ENCODE measurements around the gene TNFRSF1B. TPM values are rescaled to one million over a fixed set of nuclear protein-coding genes. Genes with fewer than 3 reads are reported as not detected.

TNFRSF1B gene
- total RNA-seq, result 100 to 1,000 TPM in 1 of 6 donors, 10 to 100 TPM in 5; 28.3 to 113 (median 58.5) TPM

- peak; percentile 87 to 91 for TF ChIP-seq POLR2AphosphoS5 (IDR thresholded peaks at IDR 0.05)
- TF ChIP-seq EP300 (IDR thresholded peaks at IDR 0.05), result no peak
- TF ChIP-seq POLR2A (IDR thresholded peaks at IDR 0.05), result peak in 3 of 4 donors; percentile 80 to 99 (median 89)
- peak in 1 of 6 experiments; percentile 33 for TF ChIP-seq CTCF (IDR thresholded peaks at IDR 0.05)
- H3K27me3 ChIP-seq, result no peaks in the 10 kb centered on the region
- DNase-seq (peak; percentile 87 to 95), ATAC-seq (ENCODE audit: low FRiP score in 2 of 2) (peak; percentile 44 to 91)
- WGBS, 2 donors, result 1% methylated on average over 10 to 35 of the region's 79 CpGs
- peak within 1 kb of the TSS; percentile 91 to 98 (median 91) for H3K27ac ChIP-seq
- H3K36me3 ChIP-seq, result no peaks in the 10 kb centered on the region
- peaks cover 35 to 67% (median 54%) of the 10 kb centered on the region in 4 donors for H3K4me1 ChIP-seq
- peak within 1 kb of the TSS; percentile 62 to 95 (median 90) for H3K4me3 ChIP-seq
- H3K9me3 ChIP-seq, result no peaks in the 10 kb centered on the region
Observed at GRCh38 chr1:12166834-12167492, at the start of gene TNFRSF1B. TSS of gene TNFRSF1B (plus strand) at chr1:12166991. CDS start at chr1:12167092, 101 bp downstream.

- H3K27me3 ChIP-seq, result no peaks in the 10 kb centered on the region
- H3K4me1 ChIP-seq, result peaks cover 16 to 19% (median 16%) of the 10 kb centered on the region in 4 donors
- TF ChIP-seq POLR2A (IDR thresholded peaks at IDR 0.05) (no peak), EP300 (IDR thresholded peaks at IDR 0.05) (no peak), POLR2AphosphoS5 (IDR thresholded peaks at IDR 0.05) (no peak), CTCF (IDR thresholded peaks at IDR 0.05) (no peak)
- ATAC-seq (ENCODE audit: low FRiP score in 2 of 2) (peak in 1 of 2 donors; percentile 5), DNase-seq (no peak)
- 46 to 71% methylated on average over 10 to 12 of the region's 12 CpGs for WGBS, 2 donors
- H3K4me3 ChIP-seq, result no peak overlapping the region
- H3K27ac ChIP-seq, result no peak overlapping the region
- no peaks in the 10 kb centered on the region for H3K36me3 ChIP-seq
- H3K9me3 ChIP-seq, result no peaks in the 10 kb centered on the region
Observed at GRCh38 chr1:12121212-12122003, 45.4 kb upstream of the TNFRSF1B start.

- Histone ChIP-seq H3K27me3 (no peaks in the 10 kb centered on the region), H3K4me1 (peaks cover 16 to 20% (median 18%) of the 10 kb centered on the region in 4 donors), H3K4me3 (no peak overlapping the region), H3K36me3 (no peaks in the 10 kb centered on the region), H3K9me3 (no peaks in the 10 kb centered on the region), H3K27ac (no peak overlapping the region)
- WGBS, 2 donors, result 53 to 82% methylated on average over 4 of the region's 8 CpGs
- TF ChIP-seq CTCF (IDR thresholded peaks at IDR 0.05) (no peak), EP300 (IDR thresholded peaks at IDR 0.05) (no peak), POLR2A (IDR thresholded peaks at IDR 0.05) (no peak)
- DNase-seq (peak in 1 of 2 donors; percentile 52), ATAC-seq (ENCODE audit: low FRiP score in 2 of 2) (no peak)
Observed at GRCh38 chr1:12123172-12123571, 43.6 kb upstream of the TNFRSF1B start.

- Histone ChIP-seq H3K4me1 (peaks cover 16 to 20% (median 18%) of the 10 kb centered on the region in 4 donors), H3K4me3 (no peak overlapping the region), H3K9me3 (no peaks in the 10 kb centered on the region), H3K36me3 (no peaks in the 10 kb centered on the region), H3K27ac (peak overlapping the region; percentile 35 to 76 (median 74)), H3K27me3 (no peaks in the 10 kb centered on the region)
- DNase-seq, result peak in 1 of 2 donors; percentile 91
- WGBS, 2 donors, result 42 to 47% methylated on average over 19 of the region's 19 CpGs
- peak; percentile 87 to 90 for ATAC-seq (ENCODE audit: low FRiP score in 2 of 2)
- TF ChIP-seq POLR2AphosphoS5 (IDR thresholded peaks at IDR 0.05) (peak in 1 of 2 donors; percentile 40), EP300 (IDR thresholded peaks at IDR 0.05) (peak in 1 of 4 donors; percentile 9), CTCF (IDR thresholded peaks at IDR 0.05) (peak; percentile 87 to 96 (median 93)), POLR2A (IDR thresholded peaks at IDR 0.05) (no peak)
Observed at GRCh38 chr1:12124693-12125421, 41.9 kb upstream of the TNFRSF1B start.
